ENCODE measurements around the gene LITAFD. TPM values are rescaled to one million over a fixed set of nuclear protein-coding genes. Genes with fewer than 3 reads are reported as not detected.

LITAFD gene
- total and polyA plus RNA-seq, 4 donors: not detected

- Histone ChIP-seq H3K36me3 (ENCODE audit: control insufficient read depth in 4 of 4, insufficient read depth in 4 of 4, low read length in 4 of 4) (peaks cover 4 to 52% (median 35%) of the 10 kb centered on the region in 4 donors), H3K4me1 (ENCODE audit: control insufficient read depth in 5 of 5, insufficient read depth in 5 of 5, low read length in 5 of 5) (peaks cover 0 to 11% (median 0%) of the 10 kb centered on the region in 5 donors), H3K27ac (ENCODE audit: low read depth in 1 of 2, low read length in 1 of 2) (peak overlapping the region in 1 of 2 donors; percentile 66), H3K4me3 (no peak overlapping the region), H3K9ac (ENCODE audit: insufficient read depth in 1 of 2, low read length in 2 of 2) (no peak overlapping the region), H3K27me3 (ENCODE audit: control insufficient read depth in 3 of 3, insufficient read depth in 3 of 3, low read length in 2 of 3) (no peaks in the 10 kb centered on the region), H3K9me3 (ENCODE audit: control insufficient read depth in 4 of 4, insufficient read depth in 3 of 4, low read length in 3 of 4) (no peaks in the 10 kb centered on the region)
- 74 to 77% methylated on average over 8 of the region's 8 CpGs for WGBS, 2 donors
- no peak for TF ChIP-seq CTCF (IDR thresholded peaks at IDR 0.05; ENCODE audit: control extremely low read depth, extremely low read depth)
- ATAC-seq (ENCODE audit: insufficient read depth, low FRiP score): no peak
- DNase-seq: no peak
These were observed 29.6 kb upstream of the LITAFD start for GRCh38 chr16:8852534-8852933.

- no peak for TF ChIP-seq CTCF (IDR thresholded peaks at IDR 0.05; ENCODE audit: control extremely low read depth, extremely low read depth)
- 74 to 77% methylated on average over 7 of the region's 7 CpGs for WGBS, 2 donors
- Histone ChIP-seq H3K27ac (ENCODE audit: low read depth in 1 of 2, low read length in 1 of 2) (peak overlapping the region in 1 of 2 donors; percentile 66), H3K36me3 (ENCODE audit: control insufficient read depth in 4 of 4, insufficient read depth in 4 of 4, low read length in 4 of 4) (peaks cover 0 to 53% (median 35%) of the 10 kb centered on the region in 4 donors), H3K9ac (ENCODE audit: insufficient read depth in 1 of 2, low read length in 2 of 2) (no peak overlapping the region), H3K4me3 (no peak overlapping the region), H3K9me3 (ENCODE audit: control insufficient read depth in 4 of 4, insufficient read depth in 3 of 4, low read length in 3 of 4) (no peaks in the 10 kb centered on the region), H3K27me3 (ENCODE audit: control insufficient read depth in 3 of 3, insufficient read depth in 3 of 3, low read length in 2 of 3) (no peaks in the 10 kb centered on the region), H3K4me1 (ENCODE audit: control insufficient read depth in 5 of 5, insufficient read depth in 5 of 5, low read length in 5 of 5) (peaks cover 0 to 14% (median 0%) of the 10 kb centered on the region in 5 donors)
- DNase-seq (no peak), ATAC-seq (ENCODE audit: insufficient read depth, low FRiP score) (no peak)
These were observed 29.0 kb upstream of the LITAFD start for GRCh38 chr16:8853150-8853549.

GRCh38 chr16:8853611-8854010 is 28.5 kb upstream of the LITAFD start:
- no peak overlapping the region for H3K9ac ChIP-seq (ENCODE audit: insufficient read depth in 1 of 2, low read length in 2 of 2)
- 91 to 92% methylated on average over 7 of the region's 7 CpGs for WGBS, 2 donors
- H3K9me3 ChIP-seq (ENCODE audit: control insufficient read depth in 4 of 4, insufficient read depth in 3 of 4, low read length in 3 of 4): no peaks in the 10 kb centered on the region
- H3K36me3 ChIP-seq (ENCODE audit: control insufficient read depth in 4 of 4, insufficient read depth in 4 of 4, low read length in 4 of 4): peaks cover 0 to 52% (median 38%) of the 10 kb centered on the region in 4 donors
- ATAC-seq (ENCODE audit: insufficient read depth, low FRiP score) (no peak), DNase-seq (no peak)
- no peak for TF ChIP-seq CTCF (IDR thresholded peaks at IDR 0.05; ENCODE audit: control extremely low read depth, extremely low read depth)
- peak overlapping the region in 1 of 2 donors; percentile 66 for H3K27ac ChIP-seq (ENCODE audit: low read depth in 1 of 2, low read length in 1 of 2)
- peaks cover 0 to 17% (median 0%) of the 10 kb centered on the region in 5 donors for H3K4me1 ChIP-seq (ENCODE audit: control insufficient read depth in 5 of 5, insufficient read depth in 5 of 5, low read length in 5 of 5)
- H3K4me3 ChIP-seq: no peak overlapping the region
- no peaks in the 10 kb centered on the region for H3K27me3 ChIP-seq (ENCODE audit: control insufficient read depth in 3 of 3, insufficient read depth in 3 of 3, low read length in 2 of 3)
